DMS79 treated with DMSO at 0.1 percent for 48 hours (cell line): ENCODE results near the gene HECTD4.
"Not testable (repeated sequence)": the region's sequence is repeated elsewhere in the genome, so short reads cannot be mapped to it uniquely, and the experiment has no call there.

ENCODE experiments used
- DNase-seq: peaks from one replicate; lab custom pipeline; 2025; lab: John Stamatoyannopoulos, UW

The HECTD4 gene

DNA sequence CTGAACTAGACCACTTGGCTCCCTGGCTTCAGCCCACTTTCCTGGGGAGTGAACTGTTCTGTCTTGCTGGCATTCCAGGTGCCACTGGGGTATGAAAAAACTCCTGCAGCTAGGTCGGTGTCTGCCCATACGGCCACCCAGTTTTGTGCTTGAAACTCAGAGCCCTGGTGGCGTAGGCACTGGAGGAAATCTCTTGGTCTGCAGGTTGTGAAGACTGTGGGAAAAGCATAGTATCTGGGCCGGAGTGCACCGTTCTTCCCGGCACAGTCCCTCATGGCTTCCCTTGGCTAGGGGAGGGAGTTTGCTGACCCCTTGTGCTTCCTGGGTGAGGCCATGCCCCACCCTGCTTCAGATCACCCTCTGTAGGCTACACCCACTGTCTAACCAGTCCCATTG is 223.1 kb downstream of the HECTD4 start:
- no peak for DNase-seq

DNA sequence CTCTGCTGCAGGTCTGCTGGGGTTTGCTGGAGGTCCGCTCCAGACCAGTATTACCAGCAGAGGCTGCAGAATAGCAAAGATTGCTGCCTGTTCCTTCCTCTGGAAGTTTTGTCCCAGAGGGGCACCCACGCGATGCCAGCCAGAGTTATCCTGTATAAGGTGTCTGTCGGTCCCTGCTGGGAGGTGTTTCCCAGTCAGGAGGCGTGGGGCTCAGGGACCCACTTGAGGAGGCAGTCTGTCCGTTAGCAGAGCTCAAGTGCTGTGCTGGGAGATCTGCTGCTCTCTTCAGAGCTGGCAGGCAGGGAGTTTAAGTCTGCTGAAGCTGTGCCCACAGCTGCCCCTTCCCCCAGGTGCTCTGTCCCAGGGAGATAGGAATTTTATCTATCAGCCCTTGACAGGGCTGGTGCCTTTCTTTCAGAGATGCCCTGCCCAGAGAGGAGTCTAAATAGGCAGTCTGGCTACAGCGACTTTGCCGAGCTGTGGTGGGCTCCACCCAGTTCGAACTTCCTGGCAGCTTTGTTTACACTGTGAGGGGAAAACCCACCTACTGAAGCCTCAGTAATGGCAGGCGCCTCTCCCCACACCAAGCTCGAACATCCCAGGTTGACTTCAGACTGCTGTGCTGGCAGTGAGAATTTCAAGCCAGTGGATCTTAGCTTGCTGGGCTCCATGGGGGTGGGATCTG is 223.6 kb downstream of the HECTD4 start:
- not testable (repeated sequence) for DNase-seq

- no peak for DNase-seq
Measured at GRCh38 chr12:112153893-112154219, 228.4 kb downstream of the HECTD4 start.

- DNase-seq = no peak
Measured at GRCh38 chr12:112153181-112153892, 228.9 kb downstream of the HECTD4 start.

- DNase-seq = no peak
Measured at GRCh38 chr12:112151766-112152541, 230.3 kb downstream of the HECTD4 start.

DNA sequence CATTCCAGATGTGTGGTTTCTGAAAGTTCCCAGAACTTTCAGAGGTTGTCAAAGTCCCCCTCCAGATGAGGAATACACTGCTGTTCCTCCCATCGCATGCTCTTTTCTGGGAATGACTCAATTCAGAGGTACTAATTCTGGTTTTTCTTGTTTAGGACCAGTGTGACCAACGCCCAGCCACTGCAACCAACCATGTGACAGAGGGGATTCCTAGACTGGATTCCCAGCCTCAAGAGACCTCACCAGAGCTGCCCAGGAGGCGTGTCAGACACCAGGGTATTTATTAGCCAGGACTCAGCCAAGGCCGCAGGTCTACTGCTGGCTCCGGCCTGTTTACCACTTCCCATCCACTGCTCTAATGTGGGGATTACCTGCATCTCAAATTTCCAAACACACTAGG is 232.6 kb downstream of the HECTD4 start:
- no peak for DNase-seq

- no peak for DNase-seq
Measured at GRCh38 chr12:112148031-112148513, 234.2 kb downstream of the HECTD4 start.

DNA sequence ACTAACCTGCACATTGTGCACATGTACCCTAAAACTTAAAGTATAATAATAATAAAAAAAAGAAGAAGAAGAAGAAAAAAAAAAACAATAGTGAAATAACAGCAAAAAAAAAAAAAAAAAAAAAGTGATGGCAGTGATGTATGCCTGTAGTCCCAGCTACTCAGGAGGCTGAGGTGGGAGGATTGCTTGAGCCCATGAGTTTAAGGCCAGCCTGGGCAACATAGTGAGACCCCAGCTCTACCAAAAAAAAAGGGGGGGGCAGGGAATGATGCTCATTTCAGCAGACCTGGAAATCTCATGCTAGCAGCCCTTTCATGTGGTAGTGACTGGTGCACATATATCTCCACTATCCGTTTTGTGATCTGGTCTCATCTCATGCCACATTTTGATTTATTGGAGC is 236.1 kb downstream of the HECTD4 start:
- DNase-seq = no peak

DNA sequence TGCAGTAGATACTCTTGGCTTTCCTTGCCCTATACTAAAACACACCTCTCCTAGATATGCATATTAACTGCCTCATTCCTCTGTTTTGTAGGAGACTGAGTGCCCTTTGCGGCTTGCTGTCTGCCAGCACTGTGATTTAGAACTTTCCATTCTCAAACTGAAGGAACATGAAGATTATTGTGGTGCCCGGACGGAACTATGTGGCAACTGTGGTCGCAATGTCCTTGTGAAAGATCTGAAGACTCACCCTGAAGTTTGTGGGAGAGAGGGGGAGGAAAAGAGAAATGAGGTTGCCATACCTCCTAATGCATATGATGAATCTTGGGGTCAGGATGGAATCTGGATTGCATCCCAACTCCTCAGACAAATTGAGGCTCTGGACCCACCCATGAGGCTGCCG is 241.5 kb downstream of the HECTD4 start:
- no peak for DNase-seq

DNA sequence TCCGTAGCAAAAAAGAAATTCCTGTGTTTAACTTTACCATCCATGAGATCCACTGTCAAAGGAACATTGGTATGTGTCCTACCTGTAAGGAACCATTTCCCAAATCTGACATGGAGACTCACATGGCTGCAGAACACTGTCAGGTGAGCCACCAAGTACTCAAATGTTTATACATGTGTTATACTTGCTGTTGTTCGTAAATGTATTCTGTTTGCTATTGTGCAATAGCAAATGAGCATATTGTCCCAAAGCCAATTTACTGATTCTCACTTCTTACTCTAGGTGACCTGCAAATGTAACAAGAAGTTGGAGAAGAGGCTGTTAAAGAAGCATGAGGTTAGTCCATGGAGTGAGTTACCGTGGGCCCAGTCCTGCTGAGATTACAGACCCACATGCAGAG is 247.5 kb downstream of the HECTD4 start:
- DNase-seq = no peak

GRCh38 chr12:112133418-112133817 is 248.8 kb downstream of the HECTD4 start:
- no peak for DNase-seq

- no peak for DNase-seq
Measured at GRCh38 chr12:112131686-112132085, 250.5 kb downstream of the HECTD4 start.

DNA sequence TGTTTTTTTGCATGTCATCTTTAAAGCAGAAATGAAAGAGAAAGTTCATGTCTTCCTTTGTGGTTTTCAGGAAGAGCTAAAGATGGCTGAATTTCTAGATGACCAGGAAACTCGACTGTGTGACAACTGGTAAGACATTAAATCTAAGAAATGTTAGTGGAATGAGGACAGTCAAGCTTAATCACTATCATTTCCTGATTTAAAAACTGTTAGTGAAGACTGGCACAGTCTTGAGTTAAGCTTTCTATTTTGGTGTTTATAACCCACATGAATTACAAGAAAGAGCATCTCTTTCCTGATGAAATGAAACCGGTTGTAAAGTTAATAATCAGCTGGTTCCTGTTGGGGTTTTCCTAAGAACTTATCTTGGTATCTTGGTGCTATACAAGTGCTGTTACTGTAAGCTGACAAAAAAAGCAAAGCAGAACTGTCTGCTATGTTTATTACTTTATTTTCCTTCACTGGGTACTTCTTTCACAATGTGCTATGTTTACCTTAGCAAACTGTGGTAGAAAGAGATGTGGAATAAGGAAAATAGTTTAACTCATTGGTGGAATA is 251.7 kb downstream of the HECTD4 start:
- DNase-seq = no peak

DNA sequence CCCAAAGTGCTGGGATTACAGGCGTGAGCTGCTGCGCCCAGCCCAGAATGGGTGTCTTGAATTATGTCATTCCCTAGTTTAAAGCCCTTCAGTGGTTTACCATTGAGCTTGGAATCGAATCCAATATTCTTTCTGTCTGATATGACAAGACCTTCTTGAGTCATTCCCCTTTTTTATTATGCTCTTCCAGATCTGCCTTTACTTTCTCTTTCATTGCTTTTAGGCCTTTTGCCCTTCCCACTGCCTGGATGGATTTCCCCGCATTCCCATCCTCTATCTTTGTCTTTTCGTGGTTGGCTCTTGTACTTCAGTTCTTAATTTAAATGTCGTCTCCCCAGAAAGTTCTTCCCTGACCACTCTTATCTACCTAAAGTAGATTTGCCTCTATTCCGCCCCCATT is 255.3 kb downstream of the HECTD4 start:
- DNase-seq = no peak

GRCh38 chr12:112126000-112126438 is 256.2 kb downstream of the HECTD4 start:
- peak; percentile 26 for DNase-seq

DNA sequence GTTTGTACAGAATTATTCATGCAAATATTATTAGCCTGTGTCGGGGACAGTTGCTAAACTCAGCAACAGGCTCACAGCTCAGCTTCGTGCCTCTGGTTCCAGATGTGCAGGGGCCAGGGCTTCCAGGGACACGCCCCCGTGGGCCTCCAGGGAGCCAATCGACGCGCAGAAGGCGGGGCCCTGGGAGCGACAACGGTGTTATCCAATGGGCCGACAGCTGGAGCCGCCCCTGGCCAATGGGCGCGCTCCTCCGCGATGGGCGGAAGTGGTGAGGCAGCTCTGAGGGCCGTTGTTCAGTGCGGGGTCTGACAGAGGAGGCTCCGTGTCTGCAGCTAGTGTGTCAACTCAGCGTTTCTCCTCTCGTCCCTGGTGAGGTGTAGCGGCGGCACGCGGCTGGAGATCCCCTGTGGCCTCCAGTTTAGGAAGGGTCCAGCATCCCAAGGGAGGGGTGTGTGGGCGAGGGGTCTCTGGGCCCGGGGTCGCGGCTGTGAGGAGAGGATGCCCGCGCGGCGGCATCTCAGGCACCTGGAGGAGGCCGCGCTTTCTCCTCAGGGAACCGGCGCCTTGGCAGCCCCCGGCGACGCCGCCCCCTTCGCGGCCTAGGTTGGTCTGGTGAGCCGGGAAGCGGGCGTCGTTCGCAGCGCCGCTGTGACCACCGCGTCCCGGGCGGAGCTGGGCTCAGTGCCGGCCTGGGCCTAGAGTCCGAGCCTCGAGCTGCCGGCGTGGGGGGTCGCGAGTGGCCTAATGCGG is 256.8 kb downstream of the HECTD4 start, which contains the start of gene TRAFD1:
Gene TRAFD1, plus strand, starts transcription at position 311 of the 750 bp plus-strand sequence. CDS start 4,963 bp downstream, outside the sequence.
- DNase-seq = peak; percentile 95

GRCh38 chr12:112124918-112125249 is 257.3 kb downstream of the HECTD4 start:
- DNase-seq = no peak

GRCh38 chr12:112122823-112123690 is 259.2 kb downstream of the HECTD4 start:
- peak; percentile 6 for DNase-seq

GRCh38 chr12:112121780-112122565 is 260.3 kb downstream of the HECTD4 start:
- peak; percentile 85 for DNase-seq

GRCh38 chr12:112117685-112118084 is 264.5 kb downstream of the HECTD4 start:
- no peak for DNase-seq
